ENCODE measurements around the gene PCDHA12. TPM values are rescaled to one million over a fixed set of nuclear protein-coding genes. Genes with fewer than 3 reads are reported as not detected.

PCDHA12 gene
- total and polyA plus RNA-seq, 2 donors, result under 0.01 TPM; not detected in 1

Other genes with a start within 250 kb of the PCDHA12 start
- 23.7 TPM for gene CD14, start 242.1 kb upstream of the PCDHA12 start, total RNA-seq
- 48.6 TPM for gene CD14, start 242.1 kb upstream of the PCDHA12 start, polyA plus RNA-seq
- 10.5 TPM for gene TMCO6, start 235.9 kb upstream of the PCDHA12 start, total RNA-seq
- 18.4 TPM for gene TMCO6, start 235.9 kb upstream of the PCDHA12 start, polyA plus RNA-seq
- 89.7 TPM for gene NDUFA2, start 227.7 kb upstream of the PCDHA12 start, total RNA-seq
- gene NDUFA2, start 227.7 kb upstream of the PCDHA12 start, polyA plus RNA-seq, result 193 TPM
- gene IK, start 227.5 kb upstream of the PCDHA12 start, total RNA-seq, result 139 TPM
- 94.2 TPM for gene IK, start 227.5 kb upstream of the PCDHA12 start, polyA plus RNA-seq
- 9.7 TPM for gene WDR55, start 210.4 kb upstream of the PCDHA12 start, total RNA-seq
- 24.0 TPM for gene WDR55, start 210.4 kb upstream of the PCDHA12 start, polyA plus RNA-seq
- 0.52 TPM for gene DND1, start 201.7 kb upstream of the PCDHA12 start, total RNA-seq
- gene DND1, start 201.7 kb upstream of the PCDHA12 start, polyA plus RNA-seq, result 5.0 TPM
- 45.4 TPM for gene HARS1, start 183.9 kb upstream of the PCDHA12 start, total RNA-seq
- gene HARS1, start 183.9 kb upstream of the PCDHA12 start, polyA plus RNA-seq, result 58.8 TPM
- 23.4 TPM for gene HARS2, start 183.9 kb upstream of the PCDHA12 start, total RNA-seq
- gene HARS2, start 183.9 kb upstream of the PCDHA12 start, polyA plus RNA-seq, result 32.6 TPM
- gene ZMAT2, start 174.9 kb upstream of the PCDHA12 start, total RNA-seq, result 104 TPM
- 75.1 TPM for gene ZMAT2, start 174.9 kb upstream of the PCDHA12 start, polyA plus RNA-seq
- not detected for gene PCDHA1, start 89.2 kb upstream of the PCDHA12 start, total RNA-seq
- gene PCDHA1, start 89.2 kb upstream of the PCDHA12 start, polyA plus RNA-seq, result not detected
- gene PCDHA2, start 80.5 kb upstream of the PCDHA12 start, total RNA-seq, result not detected
- gene PCDHA2, start 80.5 kb upstream of the PCDHA12 start, polyA plus RNA-seq, result 0.02 TPM
- gene PCDHA3, start 74.3 kb upstream of the PCDHA12 start, total RNA-seq, result under 0.01 TPM
- 0.07 TPM for gene PCDHA3, start 74.3 kb upstream of the PCDHA12 start, polyA plus RNA-seq
- gene PCDHA4, start 68.2 kb upstream of the PCDHA12 start, total RNA-seq, result 0.05 TPM
- gene PCDHA4, start 68.2 kb upstream of the PCDHA12 start, polyA plus RNA-seq, result 0.05 TPM
- gene PCDHA5, start 53.7 kb upstream of the PCDHA12 start, total RNA-seq, result not detected
- 0.02 TPM for gene PCDHA5, start 53.7 kb upstream of the PCDHA12 start, polyA plus RNA-seq
- 0.05 TPM for gene PCDHA6, start 47.3 kb upstream of the PCDHA12 start, total RNA-seq
- gene PCDHA6, start 47.3 kb upstream of the PCDHA12 start, polyA plus RNA-seq, result 0.05 TPM
- under 0.01 TPM for gene PCDHA7, start 41.0 kb upstream of the PCDHA12 start, total RNA-seq
- gene PCDHA7, start 41.0 kb upstream of the PCDHA12 start, polyA plus RNA-seq, result 0.02 TPM
- gene PCDHA8, start 34.1 kb upstream of the PCDHA12 start, total RNA-seq, result not detected
- gene PCDHA8, start 34.1 kb upstream of the PCDHA12 start, polyA plus RNA-seq, result 0.02 TPM
- gene PCDHA9, start 26.9 kb upstream of the PCDHA12 start, total RNA-seq, result not detected
- not detected for gene PCDHA9, start 26.9 kb upstream of the PCDHA12 start, polyA plus RNA-seq
- under 0.01 TPM for gene PCDHA10, start 19.4 kb upstream of the PCDHA12 start, total RNA-seq
- 0.02 TPM for gene PCDHA10, start 19.4 kb upstream of the PCDHA12 start, polyA plus RNA-seq
- gene PCDHA11, start 6.4 kb upstream of the PCDHA12 start, total RNA-seq, result 0.05 TPM
- under 0.01 TPM for gene PCDHA11, start 6.4 kb upstream of the PCDHA12 start, polyA plus RNA-seq
- under 0.01 TPM for gene PCDHA13, start 6.8 kb downstream of the PCDHA12 start, total RNA-seq
- under 0.01 TPM for gene PCDHA13, start 6.8 kb downstream of the PCDHA12 start, polyA plus RNA-seq
- gene PCDHAC1, start 51.0 kb downstream of the PCDHA12 start, total RNA-seq, result 0.05 TPM
- gene PCDHAC1, start 51.0 kb downstream of the PCDHA12 start, polyA plus RNA-seq, result 0.02 TPM
- 0.38 TPM for gene PCDHAC2, start 91.2 kb downstream of the PCDHA12 start, total RNA-seq
- gene PCDHAC2, start 91.2 kb downstream of the PCDHA12 start, polyA plus RNA-seq, result 0.02 TPM
- 0.05 TPM for gene PCDHB1, start 176.1 kb downstream of the PCDHA12 start, total RNA-seq
- gene PCDHB1, start 176.1 kb downstream of the PCDHA12 start, polyA plus RNA-seq, result 0.02 TPM
- 0.24 TPM for gene PCDHB2, start 219.3 kb downstream of the PCDHA12 start, total RNA-seq
- gene PCDHB2, start 219.3 kb downstream of the PCDHA12 start, polyA plus RNA-seq, result 0.39 TPM
- 0.09 TPM for gene PCDHB3, start 225.2 kb downstream of the PCDHA12 start, total RNA-seq
- gene PCDHB3, start 225.2 kb downstream of the PCDHA12 start, polyA plus RNA-seq, result 0.11 TPM
- 0.09 TPM for gene PCDHB4, start 246.5 kb downstream of the PCDHA12 start, total RNA-seq
- gene PCDHB4, start 246.5 kb downstream of the PCDHA12 start, polyA plus RNA-seq, result 0.34 TPM

Data from thymus (tissue), 2 donors.